Measurements from ENCODE around the gene AGPAT4.

GRCh38 chr6:161302949-161303348, 29.1 kb upstream of the AGPAT4 start:
- TF ChIP-seq GATA3 (IDR thresholded peaks at IDR 0.05; ENCODE audit: low read depth, low read length) (no peak), GATA2 (IDR thresholded peaks at IDR 0.05; ENCODE audit: low read depth, low read length) (no peak)
